Measurements from ENCODE around the gene PNMA6F. TPM values are rescaled to one million over a fixed set of nuclear protein-coding genes. Genes with fewer than 3 reads are reported as not detected.

The PNMA6F gene
- total RNA-seq, 4 donors from 2014 or later = not detected

DNA sequence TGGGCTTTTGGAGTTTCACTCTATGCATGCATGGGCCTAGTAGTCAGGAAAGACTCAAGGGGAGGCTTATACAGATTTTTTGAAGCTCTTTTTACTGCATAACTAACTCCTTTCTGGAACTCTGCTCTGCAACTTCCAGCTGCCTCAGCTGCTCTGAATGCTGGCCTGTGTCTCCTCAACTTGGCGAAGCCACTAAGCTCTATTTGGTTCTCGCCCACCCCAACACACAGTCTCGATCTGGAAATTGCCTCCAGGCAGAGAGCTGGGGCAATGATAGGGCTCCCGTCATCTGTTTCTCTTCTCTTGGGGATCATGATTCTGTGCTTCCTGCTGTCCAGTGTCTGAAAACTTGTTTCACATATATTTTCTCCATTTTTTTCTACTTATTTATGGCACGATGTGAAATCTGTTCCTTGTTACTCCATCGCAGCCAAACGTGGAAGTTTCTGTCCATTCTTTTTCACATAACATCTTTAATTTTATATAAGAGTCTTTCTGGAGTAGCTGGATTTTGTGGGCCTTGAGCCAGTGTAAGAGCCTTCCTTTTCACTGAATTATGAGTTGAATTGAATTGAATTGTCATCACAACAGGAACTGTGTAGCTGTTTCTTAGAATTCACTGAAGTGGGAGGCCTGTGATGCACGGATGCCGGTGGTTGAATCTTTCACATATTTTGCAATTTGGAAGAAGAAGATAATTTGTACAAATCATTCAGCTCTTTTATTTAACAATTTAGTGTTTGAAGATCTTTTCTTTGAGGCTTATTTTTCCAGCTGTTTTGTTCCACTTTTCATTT, 21.4 kb upstream of the PNMA6F start:
- TF ChIP-seq POLR2A (IDR thresholded peaks at IDR 0.05) = no peak
- TF ChIP-seq, protein P1, sequence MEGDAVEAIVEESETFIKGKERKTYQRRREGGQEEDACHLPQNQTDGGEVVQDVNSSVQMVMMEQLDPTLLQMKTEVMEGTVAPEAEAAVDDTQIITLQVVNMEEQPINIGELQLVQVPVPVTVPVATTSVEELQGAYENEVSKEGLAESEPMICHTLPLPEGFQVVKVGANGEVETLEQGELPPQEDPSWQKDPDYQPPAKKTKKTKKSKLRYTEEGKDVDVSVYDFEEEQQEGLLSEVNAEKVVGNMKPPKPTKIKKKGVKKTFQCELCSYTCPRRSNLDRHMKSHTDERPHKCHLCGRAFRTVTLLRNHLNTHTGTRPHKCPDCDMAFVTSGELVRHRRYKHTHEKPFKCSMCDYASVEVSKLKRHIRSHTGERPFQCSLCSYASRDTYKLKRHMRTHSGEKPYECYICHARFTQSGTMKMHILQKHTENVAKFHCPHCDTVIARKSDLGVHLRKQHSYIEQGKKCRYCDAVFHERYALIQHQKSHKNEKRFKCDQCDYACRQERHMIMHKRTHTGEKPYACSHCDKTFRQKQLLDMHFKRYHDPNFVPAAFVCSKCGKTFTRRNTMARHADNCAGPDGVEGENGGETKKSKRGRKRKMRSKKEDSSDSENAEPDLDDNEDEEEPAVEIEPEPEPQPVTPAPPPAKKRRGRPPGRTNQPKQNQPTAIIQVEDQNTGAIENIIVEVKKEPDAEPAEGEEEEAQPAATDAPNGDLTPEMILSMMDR (IDR thresholded peaks at IDR 0.05) = no peak
- no peak overlapping the region for H3K27ac ChIP-seq
- no peaks in the 10 kb centered on the region for H3K27me3 ChIP-seq
- DNase-seq = no peak
- intact Hi-C loops (cut with DNase I; ENCODE audit: low total_unique reads) = no loop called here
- no peaks in the 10 kb centered on the region for H3K36me3 ChIP-seq
- H3K4me1 ChIP-seq = no peaks in the 10 kb centered on the region
- no peaks in the 10 kb centered on the region for H3K9me3 ChIP-seq
- H3K4me3 ChIP-seq = no peak overlapping the region

- Histone ChIP-seq H3K4me1 (no peaks in the 10 kb centered on the region), H3K27me3 (no peaks in the 10 kb centered on the region), H3K27ac (no peak overlapping the region), H3K9me3 (no peaks in the 10 kb centered on the region), H3K4me3 (no peak overlapping the region), H3K36me3 (no peaks in the 10 kb centered on the region)
- DNase-seq = no peak
- intact Hi-C loops (cut with DNase I; ENCODE audit: low total_unique reads) = no loop called here
- TF ChIP-seq, protein P1 (IDR thresholded peaks at IDR 0.05) = no peak
- no peak for TF ChIP-seq POLR2A (IDR thresholded peaks at IDR 0.05)
Observed at GRCh38 chrX:153340111-153340510, 18.5 kb upstream of the PNMA6F start.

DNA sequence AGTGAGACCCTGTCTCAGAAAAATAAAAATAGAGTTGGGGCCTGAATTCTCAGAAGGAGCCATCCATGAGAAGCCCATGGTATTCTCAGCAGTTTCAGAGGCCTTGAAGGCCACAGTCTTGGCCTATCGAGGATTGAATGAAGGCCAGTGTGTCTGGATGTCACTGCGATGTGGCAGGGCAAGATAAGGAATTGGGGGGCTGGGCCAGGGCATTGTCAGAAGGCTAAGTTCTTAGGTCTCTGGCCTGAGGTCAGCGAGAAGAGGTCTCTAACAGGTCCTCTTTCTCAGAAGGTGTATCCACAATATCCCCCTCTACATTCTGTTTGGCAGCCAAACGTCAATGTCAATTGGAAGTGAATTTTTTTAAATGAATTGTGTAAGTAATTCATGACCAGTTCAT, 18.1 kb upstream of the PNMA6F start:
- intact Hi-C loops (cut with DNase I; ENCODE audit: low total_unique reads) = no loop called here
- no peaks in the 10 kb centered on the region for H3K4me1 ChIP-seq
- TF ChIP-seq, protein P1 (IDR thresholded peaks at IDR 0.05) = no peak
- no peak for TF ChIP-seq POLR2A (IDR thresholded peaks at IDR 0.05)
- no peak for DNase-seq
- H3K9me3 ChIP-seq = no peaks in the 10 kb centered on the region
- H3K4me3 ChIP-seq = no peak overlapping the region
- H3K36me3 ChIP-seq = no peaks in the 10 kb centered on the region
- H3K27ac ChIP-seq = no peak overlapping the region
- H3K27me3 ChIP-seq = no peaks in the 10 kb centered on the region

GRCh38 chrX:153338836-153339235, 17.3 kb upstream of the PNMA6F start:
- Histone ChIP-seq H3K4me3 (no peak overlapping the region), H3K27ac (no peak overlapping the region), H3K4me1 (no peaks in the 10 kb centered on the region), H3K36me3 (no peaks in the 10 kb centered on the region), H3K27me3 (no peaks in the 10 kb centered on the region), H3K9me3 (no peaks in the 10 kb centered on the region)
- DNase-seq = no peak
- intact Hi-C loops (cut with DNase I; ENCODE audit: low total_unique reads) = no loop called here
- TF ChIP-seq, protein P1 (IDR thresholded peaks at IDR 0.05) = no peak
- no peak for TF ChIP-seq POLR2A (IDR thresholded peaks at IDR 0.05)

- DNase-seq = no peak
- H3K4me3 ChIP-seq = no peak overlapping the region
- H3K9me3 ChIP-seq = no peaks in the 10 kb centered on the region
- no peak overlapping the region for H3K27ac ChIP-seq
- intact Hi-C loops (cut with DNase I; ENCODE audit: low total_unique reads) = no loop called here
- TF ChIP-seq, protein P1 (IDR thresholded peaks at IDR 0.05) = no peak
- no peak for TF ChIP-seq POLR2A (IDR thresholded peaks at IDR 0.05)
- H3K27me3 ChIP-seq = no peaks in the 10 kb centered on the region
- no peaks in the 10 kb centered on the region for H3K36me3 ChIP-seq
- H3K4me1 ChIP-seq = no peaks in the 10 kb centered on the region
Observed at GRCh38 chrX:153336988-153337387, 15.4 kb upstream of the PNMA6F start.

Measured in uterus (tissue), 4 donors.